GM18526 (cell line): ENCODE data around the gene RASSF6.

ENCODE experiments used
- POLR2A ChIP-seq: IDR thresholded peaks from 3 replicates; pipeline ENCODE4 v1.6.1; 2011; ENCODE audit not compliant: insufficient read length; ENCODE audit errors: extremely low read depth

Gene RASSF6

GRCh38 chr4:73620115-73620792, at the start of gene RASSF6:
Gene RASSF6 (minus strand): TSS chr4:73620436. CDS start chr4:73611795, 8,641 bp downstream.
- TF ChIP-seq POLR2A, result no peak

- no peak for TF ChIP-seq POLR2A
These were observed 49.4 kb upstream of the RASSF6 start for GRCh38 chr4:73669410-73670183.

GRCh38 chr4:73668782-73669201, 48.6 kb upstream of the RASSF6 start:
- TF ChIP-seq POLR2A, result no peak

GRCh38 chr4:73664470-73664869, 44.2 kb upstream of the RASSF6 start:
- no peak for TF ChIP-seq POLR2A

- TF ChIP-seq POLR2A, result no peak
These were observed 43.3 kb upstream of the RASSF6 start for GRCh38 chr4:73663576-73663975.

- no peak for TF ChIP-seq POLR2A
These were observed 42.7 kb upstream of the RASSF6 start for GRCh38 chr4:73662709-73663546.

GRCh38 chr4:73661646-73662119, 41.4 kb upstream of the RASSF6 start:
- no peak for TF ChIP-seq POLR2A

GRCh38 chr4:73660808-73661207, 40.6 kb upstream of the RASSF6 start:
- TF ChIP-seq POLR2A, result no peak

- TF ChIP-seq POLR2A, result no peak
These were observed 33.5 kb upstream of the RASSF6 start for GRCh38 chr4:73653695-73654106.

- no peak for TF ChIP-seq POLR2A
These were observed 30.0 kb upstream of the RASSF6 start for GRCh38 chr4:73650250-73650649.

GRCh38 chr4:73648478-73648877, 28.2 kb upstream of the RASSF6 start:
- TF ChIP-seq POLR2A, result no peak

- TF ChIP-seq POLR2A, result no peak
These were observed 25.9 kb upstream of the RASSF6 start for GRCh38 chr4:73646117-73646516.

- no peak for TF ChIP-seq POLR2A
These were observed 11.5 kb upstream of the RASSF6 start for GRCh38 chr4:73631565-73632226.

GRCh38 chr4:73621357-73621756, 1.1 kb upstream of the RASSF6 start:
- TF ChIP-seq POLR2A, result no peak

GRCh38 chr4:73619346-73619745, 890 bp downstream of the RASSF6 start:
- TF ChIP-seq POLR2A, result no peak
